Bronchus fibroblast of lung (primary cell): ENCODE data around the gene DTNB. TPM values are rescaled to one million over a fixed set of nuclear protein-coding genes. Genes with fewer than 3 reads are reported as not detected.

ENCODE experiments used
- total RNA-seq: library from RNA; depleted of rRNA; stranded (reverse); fragments of >200 nt; gene quantifications from 2 replicates; pipeline ENCODE4 v1.2.3, GENCODE V29; 2015

The DTNB gene
- 5.6 and 5.9 TPM in 2 replicates for total RNA-seq

GRCh38 chr2:25673300-25674076 lies at the start of gene DTNB:
Gene DTNB, minus strand, starts transcription at chr2:25673577. Its CDS starts 20,917 bp downstream, at chr2:25652660.

DNA sequence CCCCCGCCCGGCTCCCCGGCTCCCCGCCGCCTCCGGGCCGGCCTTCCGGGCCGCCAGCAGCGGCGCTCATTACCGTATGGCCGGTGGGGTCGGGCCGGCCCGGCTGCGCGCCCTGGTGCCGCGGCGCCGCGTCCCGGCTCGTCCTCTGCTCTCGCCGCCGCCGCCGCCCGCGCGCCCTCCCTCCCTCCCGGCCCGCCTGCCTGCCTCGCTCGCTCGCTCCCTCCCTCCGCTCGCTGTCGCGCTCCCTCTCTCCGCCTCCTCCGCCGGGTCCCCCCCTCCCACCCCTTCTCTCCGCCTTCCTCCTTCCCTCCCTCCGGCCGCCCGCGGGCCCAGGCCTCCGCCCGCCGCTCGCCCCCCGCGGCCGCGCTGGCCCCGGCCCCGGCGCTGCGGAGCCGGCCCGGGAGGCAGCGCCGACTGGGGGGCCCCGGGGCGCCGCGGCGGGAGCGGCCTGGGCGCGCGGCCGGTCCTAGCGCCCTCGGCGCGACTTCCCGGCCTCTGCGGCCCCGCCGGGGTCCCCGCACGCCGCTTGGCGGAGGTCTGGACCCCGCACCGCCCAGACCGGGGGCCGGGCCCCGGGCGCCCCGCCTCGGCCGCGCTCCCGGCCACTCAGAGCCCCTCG lies 331.5 kb downstream of the DTNB start, which contains the start of gene DNMT3A:
DNMT3A (minus strand) TSS at position 173 of the 619 bp plus-strand sequence. CDS start 27,941 bp downstream, outside the sequence.

Other genes starting within 250 kb of the DTNB start
- gene ASXL2, start 204.9 kb upstream of the DTNB start, total RNA-seq = 5.1 and 6.1 TPM in 2 replicates